Erythroblast (primary cell): ENCODE data around the gene NFIA.

Experiments used
- GATA1 ChIP-seq: IDR thresholded peaks from 2 replicates; pipeline ENCODE4 v1.6.1; 2011; ENCODE audit warnings: low read depth, mild to moderate bottlenecking, control low read depth, low read length, moderate library complexity
- POLR2A ChIP-seq: IDR thresholded peaks from 2 replicates; pipeline ENCODE4 v1.6.1; 2011; ENCODE audit warnings: mild to moderate bottlenecking, low read length

- TF ChIP-seq POLR2A (no peak), GATA1 (no peak)
Observed at GRCh38 chr1:61163355-61163754, 81.0 kb downstream of the NFIA start.
